Stomach (tissue), 9 donors: Measurements from ENCODE around the gene GSE1. TPM values are rescaled to one million over a fixed set of nuclear protein-coding genes. Genes with fewer than 3 reads are reported as not detected.

Source experiments
- DNase-seq, 2 donors: peaks; one replicate each; pipeline versions ENCODE4 v3.0.0 to v3.0.0-alpha.2; 2013 to 2019
- H3K27ac ChIP-seq, 5 donors: fragments of 200-600 bp in 4 of 5; sonication (generic) in 4 of 5; one replicate each; pipeline ENCODE4 v1.5.1; 2013 to 2019; ENCODE audit warnings: mild to moderate bottlenecking in 1 of 5, moderate library complexity in 1 of 5
- H3K27me3 ChIP-seq, 3 donors: fragments of 200-600 bp; sonication (generic); one replicate each; pipeline ENCODE4 v1.5.1; 2017 to 2019; ENCODE audit warnings: mixed run types in 1 of 3
- H3K36me3 ChIP-seq, 4 donors: fragments of 200-600 bp; sonication (generic); 1 replicate in 3 of 4; 2 replicates in 1 of 4; pipeline ENCODE4 v1.5.1; 2016 to 2019
- H3K4me1 ChIP-seq, 4 donors: fragments of 200-600 bp; sonication (generic); one replicate each; pipeline ENCODE4 v1.5.1; 2016 to 2019
- H3K4me3 ChIP-seq, 4 donors: fragments of 200-600 bp; sonication (generic) in 3 of 4; one replicate each; pipeline ENCODE4 v1.5.1; 2016 to 2019; ENCODE audit warnings: mild to moderate bottlenecking in 1 of 4
- H3K9me3 ChIP-seq, 4 donors: fragments of 200-600 bp; sonication (generic); one replicate each; pipeline ENCODE4 v1.5.1; 2016 to 2019
- EP300 ChIP-seq: sonication (generic); formaldehyde crosslinking; IDR thresholded peaks from one replicate; pipeline ENCODE4 v1.6.1; 2017; ENCODE audit warnings: antibody characterized with exemption
- POLR2A ChIP-seq, 4 donors: fragments of 450-650 bp; IDR thresholded peaks; one replicate each; pipeline ENCODE4 v1.6.1; 2016; ENCODE audit warnings: antibody characterized with exemption in 4 of 4, control low read depth in 2 of 4, mild to moderate bottlenecking in 1 of 4, moderate library complexity in 1 of 4
- POLR2AphosphoS5 ChIP-seq, 3 donors: sonication (generic); formaldehyde crosslinking; IDR thresholded peaks; one replicate each; pipeline ENCODE4 v1.6.1; 2016; ENCODE audit warnings: antibody characterized with exemption in 3 of 3
- WGBS, 5 donors: extraction: QIAGEN DNeasy Blood & Tissue Kit in 3 of 5; methylation state at CpG; one replicate each; pipeline versions ENCODE4 v1.1.5 to v1.1.7; 2013 to 2018; 5-methylcytosine and 5-hydroxymethylcytosine counted together
- intact Hi-C: fragments of 100-400 bp; cut with DNase I; formaldehyde crosslinking; loops from one replicate; pipeline ENCODE4 v1.15.1; 2023; ENCODE audit warnings: low total_unique reads
- polyA plus RNA-seq, 3 donors: library from polyadenylated mRNA; stranded (reverse); fragments of 200-250 nt; gene quantifications; one replicate each; pipeline ENCODE4 v1.2.3, GENCODE V29; 2013
- total RNA-seq, 5 donors: library from RNA; depleted of rRNA; stranded (reverse); fragments of >200 nt; gene quantifications; one replicate each; pipeline versions ENCODE4 v1.1.0 to v1.2.3, GENCODE V29; 2014 to 2016
- TF ChIP-seq, protein P1 (sequence below), 7 experiments: fragments of 450-650 bp in 4 of 7; fragments of 200-600 bp in 3 of 7; sonication (generic) in 3 of 7; IDR thresholded peaks; one replicate each; pipeline ENCODE4 v1.5.1; 2016 to 2019; ENCODE audit warnings: antibody characterized with exemption in 7 of 7, control low read depth in 2 of 7, mild to moderate bottlenecking in 1 of 7
- donor health status: healthy with polysubstance abuse.
- donor health status: Bipolar disorder and iron deficiency.
- donor health status: healthy.

Gene GSE1
- total and polyA plus RNA-seq, 8 donors: 11.8 to 294 (median 93.0) TPM

DNA sequence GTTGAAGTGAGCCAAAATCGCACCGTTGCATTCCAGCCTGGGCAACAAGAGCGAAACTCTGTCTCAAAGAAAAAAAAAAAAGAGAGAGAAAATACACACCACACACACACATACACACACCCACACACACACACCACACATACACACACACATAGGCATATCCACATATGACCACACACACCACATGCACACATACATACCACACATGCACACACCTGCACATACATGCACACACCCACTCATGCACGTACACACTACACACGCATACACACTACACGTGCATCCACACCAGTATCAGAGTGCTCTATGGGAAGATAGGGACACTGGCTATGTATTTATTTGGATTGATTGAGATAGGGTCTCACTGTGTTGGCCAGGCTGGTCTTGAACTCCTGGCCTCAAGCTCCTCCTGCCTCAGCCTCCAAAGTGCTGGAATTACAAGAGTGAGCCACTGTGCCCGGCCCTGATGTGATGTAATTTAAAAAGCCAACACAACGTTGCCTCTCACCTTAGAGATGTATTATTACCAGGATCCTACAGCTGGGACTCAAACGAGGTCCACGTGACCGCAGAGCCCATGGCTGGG, 93.4 kb downstream of the GSE1 start:
- 88 to 95% (median 90%) methylated on average over 6 to 11 of the region's 11 CpGs for WGBS, 5 donors
- H3K9me3 ChIP-seq: peaks cover 0 to 5% (median under 1%) of the 10 kb centered on the region in 4 donors
- no peaks in the 10 kb centered on the region for H3K4me1 ChIP-seq
- TF ChIP-seq POLR2AphosphoS5 (IDR thresholded peaks at IDR 0.05) (no peak), POLR2A (IDR thresholded peaks at IDR 0.05) (no peak), EP300 (no peak)
- TF ChIP-seq, protein P1, sequence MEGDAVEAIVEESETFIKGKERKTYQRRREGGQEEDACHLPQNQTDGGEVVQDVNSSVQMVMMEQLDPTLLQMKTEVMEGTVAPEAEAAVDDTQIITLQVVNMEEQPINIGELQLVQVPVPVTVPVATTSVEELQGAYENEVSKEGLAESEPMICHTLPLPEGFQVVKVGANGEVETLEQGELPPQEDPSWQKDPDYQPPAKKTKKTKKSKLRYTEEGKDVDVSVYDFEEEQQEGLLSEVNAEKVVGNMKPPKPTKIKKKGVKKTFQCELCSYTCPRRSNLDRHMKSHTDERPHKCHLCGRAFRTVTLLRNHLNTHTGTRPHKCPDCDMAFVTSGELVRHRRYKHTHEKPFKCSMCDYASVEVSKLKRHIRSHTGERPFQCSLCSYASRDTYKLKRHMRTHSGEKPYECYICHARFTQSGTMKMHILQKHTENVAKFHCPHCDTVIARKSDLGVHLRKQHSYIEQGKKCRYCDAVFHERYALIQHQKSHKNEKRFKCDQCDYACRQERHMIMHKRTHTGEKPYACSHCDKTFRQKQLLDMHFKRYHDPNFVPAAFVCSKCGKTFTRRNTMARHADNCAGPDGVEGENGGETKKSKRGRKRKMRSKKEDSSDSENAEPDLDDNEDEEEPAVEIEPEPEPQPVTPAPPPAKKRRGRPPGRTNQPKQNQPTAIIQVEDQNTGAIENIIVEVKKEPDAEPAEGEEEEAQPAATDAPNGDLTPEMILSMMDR (IDR thresholded peaks at IDR 0.05): no peak
- no peak for DNase-seq
- intact Hi-C loops: no loop called here
- no peak overlapping the region for H3K27ac ChIP-seq
- no peak overlapping the region for H3K4me3 ChIP-seq
- no peaks in the 10 kb centered on the region for H3K27me3 ChIP-seq
- H3K36me3 ChIP-seq: no peaks in the 10 kb centered on the region

DNA sequence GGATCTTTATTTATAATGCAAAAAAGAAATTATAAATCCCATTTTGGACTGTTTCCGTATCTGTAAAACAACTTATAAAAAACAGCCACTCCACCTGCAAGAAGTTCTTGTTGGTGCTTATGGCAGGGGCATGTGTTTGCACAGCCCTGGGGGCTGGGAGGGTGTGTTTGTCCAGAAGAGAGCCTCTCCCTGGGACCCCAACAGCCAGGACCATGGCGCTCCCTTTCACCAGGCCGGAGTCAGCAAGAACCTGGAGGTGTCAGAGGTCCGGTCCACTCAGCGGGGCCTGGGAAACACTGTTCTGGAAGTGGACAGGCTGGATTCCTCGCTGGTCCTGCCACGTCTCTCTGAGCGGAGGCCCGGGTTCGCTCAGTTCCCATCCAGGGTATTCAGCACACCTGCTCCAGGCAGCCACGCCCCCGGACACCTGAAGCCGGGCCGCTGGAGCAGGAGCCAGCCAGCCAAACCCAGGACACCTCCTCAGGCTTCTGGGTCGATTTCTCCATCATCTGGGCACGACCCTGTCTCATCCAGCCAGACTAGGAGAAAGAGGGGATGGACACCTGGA, 94.5 kb downstream of the GSE1 start:
- Histone ChIP-seq H3K4me1 (no peaks in the 10 kb centered on the region), H3K27ac (no peak overlapping the region), H3K27me3 (no peaks in the 10 kb centered on the region), H3K36me3 (no peaks in the 10 kb centered on the region), H3K4me3 (no peak overlapping the region), H3K9me3 (peaks cover 0 to 8% (median 6%) of the 10 kb centered on the region in 4 donors)
- no peak for DNase-seq
- intact Hi-C loops: no loop called here
- TF ChIP-seq, protein P1 (IDR thresholded peaks at IDR 0.05): no peak
- no peak for TF ChIP-seq POLR2AphosphoS5 (IDR thresholded peaks at IDR 0.05)
- no peak for TF ChIP-seq EP300
- TF ChIP-seq POLR2A (IDR thresholded peaks at IDR 0.05): no peak
- 46 to 98% (median 50%) methylated on average over 5 to 16 of the region's 16 CpGs for WGBS, 5 donors

DNA sequence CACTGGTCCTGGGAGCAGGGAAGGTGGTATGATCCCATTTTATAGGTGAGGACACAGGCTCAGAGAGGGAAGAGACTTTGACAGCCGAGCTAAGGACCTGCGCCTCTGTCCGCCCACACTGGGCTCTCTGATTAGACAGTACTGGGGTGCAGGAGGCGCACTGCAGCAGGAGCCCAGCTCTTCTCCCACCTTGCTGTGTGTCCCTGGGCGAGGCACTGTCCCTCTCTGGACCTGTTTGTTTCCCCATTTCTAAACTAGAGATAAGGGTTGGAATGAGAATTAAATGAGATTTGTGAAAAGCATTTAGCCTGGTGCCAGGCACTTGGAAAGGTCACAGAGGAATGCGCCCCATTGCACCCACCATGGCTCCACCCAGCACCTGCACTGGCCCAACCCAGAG, 95.2 kb downstream of the GSE1 start:
- Histone ChIP-seq H3K4me3 (no peak overlapping the region), H3K4me1 (no peaks in the 10 kb centered on the region), H3K27ac (no peak overlapping the region), H3K27me3 (no peaks in the 10 kb centered on the region), H3K9me3 (peaks cover 0 to 9% (median 6%) of the 10 kb centered on the region in 4 donors), H3K36me3 (no peaks in the 10 kb centered on the region)
- intact Hi-C loops: no loop called here
- TF ChIP-seq EP300 (no peak), POLR2AphosphoS5 (IDR thresholded peaks at IDR 0.05) (no peak), POLR2A (IDR thresholded peaks at IDR 0.05) (no peak)
- TF ChIP-seq, protein P1 (IDR thresholded peaks at IDR 0.05): no peak
- DNase-seq: no peak
- 80 to 95% (median 91%) methylated on average over 5 to 6 of the region's 6 CpGs for WGBS, 5 donors

DNA sequence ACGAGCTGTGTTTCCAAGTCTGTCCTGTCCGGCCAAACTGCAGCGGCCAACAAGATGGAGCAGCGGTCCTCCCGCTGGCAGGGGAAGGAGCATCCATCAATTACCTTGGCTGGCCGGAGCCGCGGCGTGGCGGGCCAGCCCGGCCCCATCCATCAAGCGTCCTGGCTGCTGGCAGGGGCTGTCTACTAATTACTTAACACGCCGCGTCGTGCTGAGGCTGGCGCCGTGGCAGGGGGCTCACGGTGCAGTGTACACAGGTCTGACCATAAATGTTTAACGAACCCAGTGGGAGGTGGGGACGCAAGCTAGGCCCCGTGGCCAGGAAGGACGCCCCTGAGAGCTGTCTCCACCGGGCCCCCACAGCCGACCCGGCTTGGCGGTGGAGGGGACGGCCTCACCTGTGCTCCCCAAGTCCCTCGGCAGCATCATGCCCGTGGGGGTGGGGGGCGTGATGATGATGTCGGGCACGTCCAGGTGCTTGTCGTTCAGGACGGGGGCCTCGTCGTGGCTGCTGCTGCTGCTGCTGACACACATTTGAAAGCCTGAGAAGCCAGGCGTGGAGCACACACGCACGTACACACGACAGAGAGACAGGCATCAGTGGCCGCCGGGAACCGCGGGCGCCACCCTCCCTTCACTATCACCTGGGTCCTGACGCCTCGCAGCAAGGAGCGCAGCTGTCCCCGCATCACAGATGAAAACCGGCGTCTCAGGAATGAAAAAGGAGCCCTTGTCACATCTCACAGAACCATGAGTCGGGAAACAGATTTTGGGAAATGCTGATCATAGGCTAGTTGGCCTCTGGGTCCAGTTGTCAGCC, 96.9 kb downstream of the GSE1 start:
- Histone ChIP-seq H3K4me3 (no peak overlapping the region), H3K27ac (no peak overlapping the region), H3K9me3 (peaks cover 0 to 9% (median 6%) of the 10 kb centered on the region in 4 donors), H3K36me3 (no peaks in the 10 kb centered on the region), H3K4me1 (no peaks in the 10 kb centered on the region), H3K27me3 (no peaks in the 10 kb centered on the region)
- 68 to 84% (median 73%) methylated on average over 27 to 53 of the region's 53 CpGs for WGBS, 5 donors
- intact Hi-C loops: loop anchor here (10.0 kb wide), 1 partner anchor 435 kb away; no protein-coding TSS in a partner anchor
- no peak for DNase-seq
- no peak for TF ChIP-seq POLR2AphosphoS5 (IDR thresholded peaks at IDR 0.05)
- TF ChIP-seq EP300: no peak
- TF ChIP-seq, protein P1 (IDR thresholded peaks at IDR 0.05): no peak
- no peak for TF ChIP-seq POLR2A (IDR thresholded peaks at IDR 0.05)
